ENCODE measurements around the gene RAB43.

The RAB43 gene

DNA sequence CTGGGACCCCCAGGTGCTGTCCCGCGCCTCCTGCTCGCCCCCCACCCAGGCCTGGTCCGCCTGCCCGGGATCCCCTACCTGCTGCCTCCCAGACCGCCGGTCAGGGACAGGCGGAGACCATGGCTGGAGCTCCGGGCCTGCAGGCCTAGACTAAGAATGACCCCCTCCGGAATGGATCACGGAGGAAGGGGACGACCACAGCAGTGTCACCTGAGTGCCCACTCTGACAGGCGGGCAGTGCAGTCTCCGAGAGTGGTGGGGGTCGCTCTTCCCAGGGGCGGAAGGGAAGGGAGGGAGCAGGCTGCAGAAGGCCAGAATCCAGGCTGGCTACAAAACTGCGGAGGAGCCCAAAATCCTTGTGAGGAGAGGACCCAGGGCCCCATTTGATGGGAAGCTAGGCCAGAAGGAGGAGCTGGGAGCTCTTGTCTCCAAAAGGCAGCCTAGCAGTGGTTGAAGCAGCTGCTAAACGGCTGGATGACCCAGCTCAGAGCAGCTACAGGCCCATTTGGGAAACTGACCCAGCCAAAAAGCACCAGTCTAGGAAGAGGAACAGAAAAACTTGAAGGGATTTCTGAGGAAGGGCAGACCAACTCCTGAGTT lies 908 bp upstream of the RAB43 start:
- Histone ChIP-seq H3K27me3 (replicated peaks; ENCODE audit: control insufficient read depth, insufficient read depth, low read length) (no peaks in the 10 kb centered on the region), H3K4me3 (replicated peaks; ENCODE audit: low read depth, low read length) (no peak overlapping the region)
- DNase-seq (ENCODE audit: extremely low read depth, insufficient read length), result no peak

DNA sequence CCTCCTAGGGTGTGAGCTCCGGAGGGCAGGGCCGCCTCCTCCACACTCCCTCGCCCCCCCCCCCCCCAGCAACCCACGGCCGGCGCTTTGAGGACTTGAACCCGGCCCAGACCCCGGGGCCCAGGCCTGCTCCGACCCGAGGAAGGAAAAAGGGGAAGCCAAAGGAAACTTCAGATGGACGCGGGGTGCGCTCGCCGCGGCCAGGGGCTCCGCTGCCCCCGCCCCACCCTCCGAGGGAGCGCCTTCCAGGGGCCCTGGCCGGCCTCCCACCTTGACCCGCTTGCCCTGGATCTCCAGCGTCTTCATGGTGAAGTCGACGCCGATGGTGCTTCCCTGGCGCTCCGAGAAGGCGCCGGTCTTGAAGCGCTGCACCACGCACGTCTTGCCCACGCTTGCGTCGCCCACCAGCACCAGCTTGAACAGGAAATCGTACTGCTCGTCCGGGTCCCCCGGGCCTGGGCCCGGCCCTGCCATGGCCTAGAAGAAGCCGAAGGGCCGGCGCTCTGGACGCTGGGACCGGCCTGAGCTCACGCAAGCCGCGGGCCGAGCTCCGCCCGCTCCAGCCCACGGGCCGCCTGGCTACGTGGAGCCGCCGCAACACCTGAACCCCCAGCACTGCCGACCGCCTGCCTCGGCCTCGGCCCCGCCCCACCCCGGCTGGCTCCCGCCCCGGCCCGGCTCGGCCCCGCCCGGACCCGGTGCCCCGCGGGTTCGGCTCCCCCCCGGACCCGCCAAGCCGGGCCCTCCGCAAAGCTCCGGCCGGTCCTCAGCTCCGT lies 400 bp downstream of the RAB43 start:
- H3K4me3 ChIP-seq (replicated peaks; ENCODE audit: low read depth, low read length), result peak overlapping the region; percentile 65
- H3K36me3 ChIP-seq (ENCODE audit: control insufficient read depth, insufficient read depth, low read length), result peaks cover 3% of the 10 kb centered on the region
- DNase-seq (ENCODE audit: extremely low read depth, insufficient read length), result peak; percentile 76
- TF ChIP-seq, protein P1, sequence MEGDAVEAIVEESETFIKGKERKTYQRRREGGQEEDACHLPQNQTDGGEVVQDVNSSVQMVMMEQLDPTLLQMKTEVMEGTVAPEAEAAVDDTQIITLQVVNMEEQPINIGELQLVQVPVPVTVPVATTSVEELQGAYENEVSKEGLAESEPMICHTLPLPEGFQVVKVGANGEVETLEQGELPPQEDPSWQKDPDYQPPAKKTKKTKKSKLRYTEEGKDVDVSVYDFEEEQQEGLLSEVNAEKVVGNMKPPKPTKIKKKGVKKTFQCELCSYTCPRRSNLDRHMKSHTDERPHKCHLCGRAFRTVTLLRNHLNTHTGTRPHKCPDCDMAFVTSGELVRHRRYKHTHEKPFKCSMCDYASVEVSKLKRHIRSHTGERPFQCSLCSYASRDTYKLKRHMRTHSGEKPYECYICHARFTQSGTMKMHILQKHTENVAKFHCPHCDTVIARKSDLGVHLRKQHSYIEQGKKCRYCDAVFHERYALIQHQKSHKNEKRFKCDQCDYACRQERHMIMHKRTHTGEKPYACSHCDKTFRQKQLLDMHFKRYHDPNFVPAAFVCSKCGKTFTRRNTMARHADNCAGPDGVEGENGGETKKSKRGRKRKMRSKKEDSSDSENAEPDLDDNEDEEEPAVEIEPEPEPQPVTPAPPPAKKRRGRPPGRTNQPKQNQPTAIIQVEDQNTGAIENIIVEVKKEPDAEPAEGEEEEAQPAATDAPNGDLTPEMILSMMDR (IDR thresholded peaks at IDR 0.05; ENCODE audit: insufficient read depth, low read length, poor library complexity, severe bottlenecking), result no peak
- no peaks in the 10 kb centered on the region for H3K27me3 ChIP-seq (replicated peaks; ENCODE audit: control insufficient read depth, insufficient read depth, low read length)

More for the DNA sequence above, 908 bp upstream of the RAB43 start:
- TF ChIP-seq, protein P1 (IDR thresholded peaks at IDR 0.05; ENCODE audit: insufficient read depth, low read length, poor library complexity, severe bottlenecking), result no peak
- H3K36me3 ChIP-seq (ENCODE audit: control insufficient read depth, insufficient read depth, low read length), result peaks cover 4% of the 10 kb centered on the region

DNA sequence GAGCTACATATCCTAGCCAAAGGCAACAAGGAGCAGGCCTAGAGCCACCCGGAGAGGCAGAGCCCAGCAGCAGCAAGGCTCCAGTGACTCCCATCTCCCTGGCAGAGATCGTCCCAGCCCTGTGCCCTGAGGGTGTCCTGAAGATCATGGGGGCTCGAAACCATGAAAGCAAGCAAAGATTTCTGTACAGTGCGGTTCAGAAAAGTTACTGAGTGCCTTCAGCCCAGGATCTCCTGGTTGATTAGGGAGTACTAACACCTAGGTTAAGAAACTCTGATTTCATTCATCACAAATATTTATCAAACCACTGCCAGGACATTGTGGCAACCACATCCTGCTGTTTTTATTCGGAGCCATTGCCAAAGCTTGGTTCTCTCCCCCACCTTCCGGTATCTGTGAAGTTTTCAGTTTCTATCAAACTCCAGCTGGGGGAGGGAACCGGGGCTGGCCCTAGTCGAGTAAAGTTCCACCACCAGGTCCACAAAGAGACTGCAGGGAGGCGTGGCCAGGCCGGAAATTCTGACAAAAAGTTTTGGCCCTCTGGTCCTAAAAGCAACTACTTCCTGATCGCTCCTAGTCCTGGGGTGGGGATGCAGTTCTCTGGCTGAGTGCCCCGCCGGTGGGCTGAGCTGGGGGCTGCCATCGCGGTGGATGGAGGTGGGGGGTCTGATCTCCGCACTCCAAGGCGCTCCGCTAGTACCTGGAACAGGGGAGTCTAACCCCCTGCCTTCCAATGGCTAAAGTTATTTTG lies 1.2 kb downstream of the RAB43 start:
- Histone ChIP-seq H3K36me3 (ENCODE audit: control insufficient read depth, insufficient read depth, low read length) (peaks cover 3% of the 10 kb centered on the region), H3K4me3 (replicated peaks; ENCODE audit: low read depth, low read length) (peak overlapping the region; percentile 65), H3K27me3 (replicated peaks; ENCODE audit: control insufficient read depth, insufficient read depth, low read length) (no peaks in the 10 kb centered on the region)
- DNase-seq (ENCODE audit: extremely low read depth, insufficient read length), result peak; percentile 81
- TF ChIP-seq, protein P1 (IDR thresholded peaks at IDR 0.05; ENCODE audit: insufficient read depth, low read length, poor library complexity, severe bottlenecking), result peak; percentile 7

DNA sequence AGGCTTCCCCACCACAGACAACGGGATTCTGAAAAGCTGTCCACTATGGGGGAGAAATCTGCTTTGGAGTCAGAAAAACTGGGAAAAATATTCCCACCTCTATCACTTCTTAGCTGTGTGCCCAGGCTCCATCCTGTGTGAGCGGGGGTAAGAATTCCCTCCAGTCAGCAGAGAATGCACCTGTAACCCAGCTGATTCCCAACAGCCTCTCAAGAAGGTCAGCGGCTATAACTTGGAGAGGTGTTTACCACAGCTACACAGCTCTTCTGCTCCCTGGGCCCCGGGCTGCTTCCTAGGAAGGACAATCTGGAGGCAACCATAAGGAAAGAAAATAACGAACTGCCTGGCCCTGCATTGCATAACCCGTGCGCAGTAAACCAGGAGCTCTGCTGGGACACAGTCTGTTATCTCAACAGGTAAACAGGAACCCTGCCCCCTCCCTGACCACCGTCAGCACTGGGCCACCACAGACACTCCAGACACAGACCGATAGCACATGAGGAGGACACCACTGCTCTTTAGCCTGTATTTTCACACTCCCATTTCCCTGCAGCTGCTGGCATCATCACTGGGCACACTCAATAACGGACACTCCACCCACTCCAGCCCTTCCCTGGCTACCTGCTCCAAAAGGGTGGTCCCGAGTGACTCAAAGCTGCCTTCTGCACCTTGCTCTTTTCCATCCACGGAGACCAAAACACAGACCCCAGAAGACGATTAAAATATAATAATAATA lies 2.1 kb downstream of the RAB43 start:
- H3K4me3 ChIP-seq (replicated peaks; ENCODE audit: low read depth, low read length), result peak overlapping the region; percentile 65
- TF ChIP-seq, protein P1 (IDR thresholded peaks at IDR 0.05; ENCODE audit: insufficient read depth, low read length, poor library complexity, severe bottlenecking), result no peak
- no peaks in the 10 kb centered on the region for H3K27me3 ChIP-seq (replicated peaks; ENCODE audit: control insufficient read depth, insufficient read depth, low read length)
- peaks cover 3% of the 10 kb centered on the region for H3K36me3 ChIP-seq (ENCODE audit: control insufficient read depth, insufficient read depth, low read length)
- no peak for DNase-seq (ENCODE audit: extremely low read depth, insufficient read length)

DNA sequence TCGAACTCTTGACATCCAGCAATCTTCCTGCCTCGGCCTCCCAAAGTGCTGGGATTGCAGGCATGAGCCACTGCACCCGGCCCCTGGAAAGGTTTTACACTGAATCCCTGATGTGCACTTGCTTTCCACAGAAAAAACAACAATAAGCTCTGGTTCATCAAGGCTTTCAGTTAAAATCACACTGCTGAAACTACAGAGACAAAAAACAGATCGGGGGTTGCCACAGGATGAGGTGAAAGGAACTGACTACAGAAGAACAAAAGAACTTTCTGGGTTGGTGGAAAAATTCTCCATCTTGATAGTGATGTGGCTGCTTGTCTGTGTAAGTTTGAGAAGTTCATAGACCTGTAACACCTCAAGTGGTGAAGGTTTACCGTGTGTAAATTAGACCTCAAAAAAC lies 2.9 kb downstream of the RAB43 start:
- Histone ChIP-seq H3K27me3 (replicated peaks; ENCODE audit: control insufficient read depth, insufficient read depth, low read length) (no peaks in the 10 kb centered on the region), H3K36me3 (ENCODE audit: control insufficient read depth, insufficient read depth, low read length) (peaks cover 3% of the 10 kb centered on the region), H3K4me3 (replicated peaks; ENCODE audit: low read depth, low read length) (no peak overlapping the region)
- TF ChIP-seq, protein P1 (IDR thresholded peaks at IDR 0.05; ENCODE audit: insufficient read depth, low read length, poor library complexity, severe bottlenecking), result no peak
- no peak for DNase-seq (ENCODE audit: extremely low read depth, insufficient read length)

All from GM06990 (cell line).